HFFc6 (cell line): ENCODE data around the gene CASP8. TPM values are rescaled to one million over a fixed set of nuclear protein-coding genes. Genes with fewer than 3 reads are reported as not detected.

ENCODE experiments used
- DNase-seq: peaks from one replicate; pipeline ENCODE4 v3.0.0-alpha.2; 2018
- H3K27ac Mint-ChIP-seq: 2 replicates; pipeline ENCODE4 v1.8.0; 2020; ENCODE audit warnings: mild to moderate bottlenecking, mixed read lengths
- H3K27me3 Mint-ChIP-seq: 2 replicates; pipeline ENCODE4 v1.8.0; 2021; ENCODE audit warnings: mild to moderate bottlenecking, moderate library complexity, mixed read lengths; ENCODE audit not compliant: insufficient read depth
- H3K36me3 Mint-ChIP-seq: 2 replicates; pipeline ENCODE4 v1.8.0; 2021; ENCODE audit warnings: low read depth, mixed read lengths
- H3K4me1 Mint-ChIP-seq: 2 replicates; pipeline ENCODE4 v1.8.0; 2020; ENCODE audit warnings: low read depth, mixed read lengths
- H3K4me3 Mint-ChIP-seq: 2 replicates; pipeline ENCODE4 v1.8.0; 2020; ENCODE audit warnings: mild to moderate bottlenecking, moderate library complexity, mixed read lengths
- H3K9me3 Mint-ChIP-seq: 2 replicates; pipeline ENCODE4 v1.8.0; 2020; ENCODE audit warnings: mild to moderate bottlenecking, mixed read lengths
- CTCF ChIP-seq: fragments of 200-600 bp; sonication (generic); IDR thresholded peaks from 2 replicates; pipeline ENCODE4 v1.5.0; 2021; ENCODE audit warnings: antibody characterized with exemption, mild to moderate bottlenecking
- total RNA-seq, 6 experiments: library from RNA; stranded (reverse); fragmentation: NEBNext Ultra II Directional; extraction: Animal tissue kit (Norgen Biotek cat#: 25700); gene quantifications; 2 replicates in 1 of 6; 3 replicates in 5 of 6; pipeline ENCODE4 v1.2.3, GENCODE V29; 2021

CASP8 gene
- total RNA-seq, 6 experiments from 2014 or later = 10.4 to 15.4 (median 14.4) TPM

DNA sequence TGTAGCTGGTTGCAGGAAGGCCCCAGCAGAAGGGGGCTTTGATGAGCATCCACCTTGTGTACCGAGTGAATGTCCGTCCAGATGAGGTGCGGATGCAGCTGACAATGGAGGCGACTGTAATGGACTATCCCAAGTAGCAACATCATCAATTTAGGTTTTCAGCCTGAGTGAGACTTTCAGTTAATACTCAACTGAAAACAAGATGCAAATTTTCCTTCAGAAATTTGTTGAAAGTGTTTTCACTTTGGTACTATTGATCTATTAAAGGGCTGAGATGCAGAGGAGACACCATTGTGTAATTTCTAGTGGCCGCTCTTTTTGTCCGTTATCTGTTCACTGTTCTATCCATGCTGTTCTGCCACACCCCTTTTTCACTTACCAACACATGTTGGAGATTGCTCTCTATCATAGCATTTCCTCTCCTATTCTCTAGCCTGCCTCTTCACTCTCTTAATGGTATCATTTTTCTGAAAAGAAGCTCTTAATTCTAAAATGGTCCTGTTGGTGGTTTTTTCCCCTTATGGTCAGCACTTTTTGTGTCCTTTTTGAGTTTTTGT is 12.0 kb upstream of the CASP8 start:
- DNase-seq = no peak
- Mint-ChIP-seq H3K9me3 (no peaks in the 10 kb centered on the region), H3K27me3 (no peaks in the 10 kb centered on the region; the same call in 1 of the 2 replicates), H3K4me3 (no peak overlapping the region), H3K27ac (no peak overlapping the region), H3K4me1 (no peaks in the 10 kb centered on the region), H3K36me3 (no peaks in the 10 kb centered on the region)
- no peak for TF ChIP-seq CTCF

- peaks cover 7% of the 10 kb centered on the region; the same call in 1 of the 2 replicates for H3K4me1 Mint-ChIP-seq
- DNase-seq = no peak
- no peak overlapping the region for H3K27ac Mint-ChIP-seq
- H3K27me3 Mint-ChIP-seq = no peaks in the 10 kb centered on the region; the same call in 1 of the 2 replicates
- H3K4me3 Mint-ChIP-seq = no peak overlapping the region
- no peaks in the 10 kb centered on the region for H3K36me3 Mint-ChIP-seq
- no peaks in the 10 kb centered on the region for H3K9me3 Mint-ChIP-seq
- TF ChIP-seq CTCF = no peak
Observed at GRCh38 chr2:201249889-201250288, 10.4 kb upstream of the CASP8 start.

GRCh38 chr2:201250741-201251140 is 9.6 kb upstream of the CASP8 start:
- H3K9me3 Mint-ChIP-seq = no peaks in the 10 kb centered on the region
- H3K27ac Mint-ChIP-seq = no peak overlapping the region
- no peaks in the 10 kb centered on the region for H3K36me3 Mint-ChIP-seq
- no peak for DNase-seq
- H3K27me3 Mint-ChIP-seq = no peaks in the 10 kb centered on the region; the same call in 1 of the 2 replicates
- no peak for TF ChIP-seq CTCF
- no peak overlapping the region for H3K4me3 Mint-ChIP-seq
- H3K4me1 Mint-ChIP-seq = peaks cover 7% of the 10 kb centered on the region; the same call in 1 of the 2 replicates

- peak; percentile 25 for DNase-seq
- H3K4me1 Mint-ChIP-seq = peaks cover 28% of the 10 kb centered on the region
- H3K9me3 Mint-ChIP-seq = no peaks in the 10 kb centered on the region
- TF ChIP-seq CTCF = no peak
- no peaks in the 10 kb centered on the region; the same call in 1 of the 2 replicates for H3K27me3 Mint-ChIP-seq
- H3K36me3 Mint-ChIP-seq = no peaks in the 10 kb centered on the region
- H3K4me3 Mint-ChIP-seq = no peak overlapping the region
- H3K27ac Mint-ChIP-seq = no peak overlapping the region
Observed at GRCh38 chr2:201254081-201254730, 6.1 kb upstream of the CASP8 start.

- Mint-ChIP-seq H3K4me3 (no peak overlapping the region), H3K36me3 (peaks cover 3% of the 10 kb centered on the region; the same call in 1 of the 2 replicates), H3K27me3 (no peaks in the 10 kb centered on the region), H3K9me3 (no peaks in the 10 kb centered on the region), H3K4me1 (peaks cover 39% of the 10 kb centered on the region), H3K27ac (no peak overlapping the region; the same call in 1 of the 2 replicates)
- no peak for TF ChIP-seq CTCF
- no peak for DNase-seq
Observed at GRCh38 chr2:201255408-201256033, 4.8 kb upstream of the CASP8 start.
